ENCODE measurements around the gene FOXL1.

The FOXL1 gene

DNA sequence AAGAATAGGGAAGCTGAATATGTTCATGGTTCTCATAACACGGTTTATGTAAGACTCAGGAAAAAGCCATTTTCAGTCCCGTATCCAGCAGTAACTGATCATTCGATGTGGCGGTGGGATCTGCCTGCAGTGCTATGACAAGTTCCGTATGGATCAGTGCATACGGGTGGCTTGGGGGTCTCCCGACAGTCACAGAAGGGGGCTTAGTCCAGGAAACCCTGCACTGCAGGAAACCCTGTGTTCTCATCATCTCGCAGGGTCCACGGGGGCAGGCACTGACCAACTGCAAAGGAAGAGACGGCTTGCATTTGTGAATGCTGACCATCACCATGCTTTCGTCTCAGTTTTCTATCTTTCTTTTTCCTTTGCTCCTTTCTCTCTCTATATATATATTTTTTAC is 31.1 kb upstream of the FOXL1 start:
- Histone ChIP-seq H4K20me1 (ENCODE audit: control insufficient read depth, insufficient read depth, low read depth, low read length) (no peaks in the 10 kb centered on the region), H3K9me3 (ENCODE audit: control insufficient read depth, insufficient read depth, low read length) (no peaks in the 10 kb centered on the region), H3K4me1 (ENCODE audit: control insufficient read depth, low read length) (no peaks in the 10 kb centered on the region), H3K4me3 (ENCODE audit: low read length) (no peak overlapping the region), H3F3A (ENCODE audit: control insufficient read depth, insufficient read depth) (no peaks in the 10 kb centered on the region), H3K79me2 (ENCODE audit: control insufficient read depth, low read length) (no peaks in the 10 kb centered on the region), H3K4me2 (ENCODE audit: low read length) (no peak overlapping the region), H3K36me3 (ENCODE audit: control insufficient read depth, low read length) (peaks cover 36% of the 10 kb centered on the region), H3K9me2 (replicated peaks; ENCODE audit: control insufficient read depth, low read length) (no peaks in the 10 kb centered on the region), H3K27ac (ENCODE audit: low read depth, low read length) (no peak overlapping the region), H3K27me3 (ENCODE audit: control insufficient read depth, low read length) (no peaks in the 10 kb centered on the region)
- TF ChIP-seq EZH2phosphoT487 (IDR thresholded peaks at IDR 0.05; ENCODE audit: borderline replicate concordance, low read length), result no peak
- TF ChIP-seq, protein P1, sequence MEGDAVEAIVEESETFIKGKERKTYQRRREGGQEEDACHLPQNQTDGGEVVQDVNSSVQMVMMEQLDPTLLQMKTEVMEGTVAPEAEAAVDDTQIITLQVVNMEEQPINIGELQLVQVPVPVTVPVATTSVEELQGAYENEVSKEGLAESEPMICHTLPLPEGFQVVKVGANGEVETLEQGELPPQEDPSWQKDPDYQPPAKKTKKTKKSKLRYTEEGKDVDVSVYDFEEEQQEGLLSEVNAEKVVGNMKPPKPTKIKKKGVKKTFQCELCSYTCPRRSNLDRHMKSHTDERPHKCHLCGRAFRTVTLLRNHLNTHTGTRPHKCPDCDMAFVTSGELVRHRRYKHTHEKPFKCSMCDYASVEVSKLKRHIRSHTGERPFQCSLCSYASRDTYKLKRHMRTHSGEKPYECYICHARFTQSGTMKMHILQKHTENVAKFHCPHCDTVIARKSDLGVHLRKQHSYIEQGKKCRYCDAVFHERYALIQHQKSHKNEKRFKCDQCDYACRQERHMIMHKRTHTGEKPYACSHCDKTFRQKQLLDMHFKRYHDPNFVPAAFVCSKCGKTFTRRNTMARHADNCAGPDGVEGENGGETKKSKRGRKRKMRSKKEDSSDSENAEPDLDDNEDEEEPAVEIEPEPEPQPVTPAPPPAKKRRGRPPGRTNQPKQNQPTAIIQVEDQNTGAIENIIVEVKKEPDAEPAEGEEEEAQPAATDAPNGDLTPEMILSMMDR (IDR thresholded peaks at IDR 0.05; ENCODE audit: low read depth, low read length, poor library complexity, severe bottlenecking), result no peak

DNA sequence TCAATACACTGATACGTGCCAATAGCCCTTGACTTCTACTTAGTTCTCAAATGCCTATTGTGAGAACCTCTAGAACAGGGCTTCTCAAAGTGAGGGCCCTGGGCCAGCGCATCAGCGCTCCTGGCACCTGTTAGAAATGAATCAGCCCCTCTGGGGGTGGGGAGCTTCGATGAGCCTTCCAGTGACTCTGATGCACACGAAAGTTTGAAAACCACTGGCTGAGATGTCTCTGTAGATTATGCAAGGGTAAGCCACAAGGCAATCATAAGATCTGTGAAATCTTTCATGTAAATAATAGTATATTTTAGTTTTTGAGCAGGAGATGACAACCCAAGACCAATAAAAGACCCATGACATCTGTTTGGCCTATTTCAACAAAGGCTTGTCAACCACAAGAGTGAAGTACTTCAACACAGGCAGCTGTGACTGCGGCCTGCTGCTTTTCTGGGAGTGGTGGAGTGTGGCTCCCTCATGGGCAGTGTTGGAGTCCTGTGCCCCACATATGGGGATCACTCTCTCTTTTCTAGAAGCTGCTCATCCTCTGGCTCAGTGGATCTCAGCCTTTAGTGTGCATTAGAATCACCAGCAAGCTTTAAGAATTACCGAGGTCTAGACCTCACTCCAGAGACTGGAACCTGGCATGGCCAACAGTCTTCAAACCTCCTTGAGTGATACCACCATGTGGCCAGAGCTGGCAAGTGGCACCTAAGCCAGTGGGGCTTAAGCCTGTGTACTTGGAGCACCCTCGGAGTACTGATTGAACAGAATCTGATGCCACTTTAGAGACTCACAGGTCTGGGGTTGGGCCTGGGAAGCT is 29.1 kb upstream of the FOXL1 start:
- H3K36me3 ChIP-seq (ENCODE audit: control insufficient read depth, low read length), result peaks cover 50% of the 10 kb centered on the region
- TF ChIP-seq, protein P1 (IDR thresholded peaks at IDR 0.05; ENCODE audit: low read depth, low read length, poor library complexity, severe bottlenecking), result no peak
- TF ChIP-seq EZH2phosphoT487 (IDR thresholded peaks at IDR 0.05; ENCODE audit: borderline replicate concordance, low read length), result no peak

DNA sequence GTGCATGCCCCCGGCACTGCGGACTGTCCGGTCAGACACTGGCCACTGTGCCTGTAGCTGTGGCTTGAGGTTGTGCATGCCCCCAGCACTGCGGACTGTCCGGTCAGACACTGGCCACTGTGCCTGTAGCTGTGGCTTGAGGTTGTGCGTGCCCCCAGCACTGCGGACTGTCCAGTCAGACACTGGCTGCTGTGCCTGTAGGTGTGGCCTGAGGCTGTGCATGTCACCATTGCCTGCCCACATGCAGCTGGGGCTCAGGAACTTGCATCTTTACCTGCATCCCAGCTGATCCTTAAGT is 28.5 kb upstream of the FOXL1 start:
- peaks cover 6% of the 10 kb centered on the region for H3K4me1 ChIP-seq (ENCODE audit: control insufficient read depth, low read length)
- H3K36me3 ChIP-seq (ENCODE audit: control insufficient read depth, low read length), result peaks cover 54% of the 10 kb centered on the region
- 0 out of 2 replicates have a peak, but pooled peaks cover 3% of the 10 kb centered on the region for H3K9me3 ChIP-seq (ENCODE audit: control insufficient read depth, insufficient read depth, low read length)
- no peaks in the 10 kb centered on the region for H3K27me3 ChIP-seq (ENCODE audit: control insufficient read depth, low read length)
- no peak overlapping the region for H3K4me2 ChIP-seq (ENCODE audit: low read length)
- peaks cover 24% of the 10 kb centered on the region for H3K79me2 ChIP-seq (ENCODE audit: control insufficient read depth, low read length)
- no peak overlapping the region for H3K4me3 ChIP-seq (ENCODE audit: low read length)
- no peaks in the 10 kb centered on the region for H3K9me2 ChIP-seq (replicated peaks; ENCODE audit: control insufficient read depth, low read length)
- peaks cover 5% of the 10 kb centered on the region; the same call in 1 of the 2 replicates for H3F3A ChIP-seq (ENCODE audit: control insufficient read depth, insufficient read depth)
- no peak overlapping the region for H3K27ac ChIP-seq (ENCODE audit: low read depth, low read length)
- no peaks in the 10 kb centered on the region for H4K20me1 ChIP-seq (ENCODE audit: control insufficient read depth, insufficient read depth, low read depth, low read length)
- TF ChIP-seq EZH2phosphoT487 (IDR thresholded peaks at IDR 0.05; ENCODE audit: borderline replicate concordance, low read length), result no peak

More for the DNA sequence above, 29.1 kb upstream of the FOXL1 start:
- Histone ChIP-seq H4K20me1 (ENCODE audit: control insufficient read depth, insufficient read depth, low read depth, low read length) (no peaks in the 10 kb centered on the region), H3K27me3 (ENCODE audit: control insufficient read depth, low read length) (no peaks in the 10 kb centered on the region), H3F3A (ENCODE audit: control insufficient read depth, insufficient read depth) (peaks cover 3% of the 10 kb centered on the region; the same call in 1 of the 2 replicates), H3K79me2 (ENCODE audit: control insufficient read depth, low read length) (peaks cover 18% of the 10 kb centered on the region), H3K9me2 (replicated peaks; ENCODE audit: control insufficient read depth, low read length) (no peaks in the 10 kb centered on the region), H3K27ac (ENCODE audit: low read depth, low read length) (no peak overlapping the region), H3K9me3 (ENCODE audit: control insufficient read depth, insufficient read depth, low read length) (0 out of 2 replicates have a peak, but pooled peaks cover 3% of the 10 kb centered on the region), H3K4me1 (ENCODE audit: control insufficient read depth, low read length) (peaks cover 4% of the 10 kb centered on the region), H3K4me2 (ENCODE audit: low read length) (no peak overlapping the region), H3K4me3 (ENCODE audit: low read length) (no peak overlapping the region)

DNA sequence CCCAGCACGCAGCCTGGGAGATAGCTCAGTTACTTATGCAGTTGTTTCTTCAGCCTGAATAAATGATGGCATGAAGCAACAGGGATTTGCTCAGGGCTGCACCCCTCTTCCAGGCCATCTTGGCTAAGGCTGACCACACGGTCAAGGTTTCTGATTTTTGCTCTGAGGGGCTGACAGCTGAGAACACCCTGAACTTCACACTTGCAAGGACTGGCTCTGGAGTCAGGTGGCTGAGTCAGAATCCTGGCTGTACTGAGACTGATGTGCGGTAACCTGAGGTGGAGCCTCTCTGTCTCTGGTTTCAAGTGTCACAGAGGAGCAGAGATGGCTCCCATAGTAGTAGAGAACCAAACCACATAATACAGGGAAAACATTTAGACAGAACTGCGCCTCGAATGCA is 28.1 kb upstream of the FOXL1 start:
- Histone ChIP-seq H3K27ac (ENCODE audit: low read depth, low read length) (no peak overlapping the region), H3K27me3 (ENCODE audit: control insufficient read depth, low read length) (no peaks in the 10 kb centered on the region), H3K4me2 (ENCODE audit: low read length) (no peak overlapping the region), H3K36me3 (ENCODE audit: control insufficient read depth, low read length) (peaks cover 54% of the 10 kb centered on the region), H3K9me2 (replicated peaks; ENCODE audit: control insufficient read depth, low read length) (no peaks in the 10 kb centered on the region), H4K20me1 (ENCODE audit: control insufficient read depth, insufficient read depth, low read depth, low read length) (no peaks in the 10 kb centered on the region), H3K9me3 (ENCODE audit: control insufficient read depth, insufficient read depth, low read length) (0 out of 2 replicates have a peak, but pooled peaks cover 3% of the 10 kb centered on the region), H3F3A (ENCODE audit: control insufficient read depth, insufficient read depth) (peaks cover 5% of the 10 kb centered on the region; the same call in 1 of the 2 replicates), H3K4me1 (ENCODE audit: control insufficient read depth, low read length) (peaks cover 6% of the 10 kb centered on the region), H3K79me2 (ENCODE audit: control insufficient read depth, low read length) (peaks cover 25% of the 10 kb centered on the region), H3K4me3 (ENCODE audit: low read length) (no peak overlapping the region)
- TF ChIP-seq, protein P1 (IDR thresholded peaks at IDR 0.05; ENCODE audit: low read depth, low read length, poor library complexity, severe bottlenecking), result no peak
- no peak for TF ChIP-seq EZH2phosphoT487 (IDR thresholded peaks at IDR 0.05; ENCODE audit: borderline replicate concordance, low read length)
